Brain microvascular endothelial cell (primary cell): ENCODE results near the gene MED16.

Experiments used
- DNase-seq: peaks from one replicate; pipeline ENCODE4 v3.0.0-alpha.2; 2020
- H3K27ac ChIP-seq: fragments of 250-450 bp; sonication (Bioruptor Pico); 2 replicates; pipeline ENCODE4 v1.5.1; 2020; ENCODE audit warnings: mild to moderate bottlenecking, moderate library complexity
- H3K27me3 ChIP-seq: fragments of 250-450 bp; sonication (Bioruptor Pico); replicated peaks from 2 replicates; pipeline ENCODE4 v1.5.1; 2020; ENCODE audit warnings: mild to moderate bottlenecking
- H3K36me3 ChIP-seq: fragments of 250-450 bp; sonication (Bioruptor Pico); replicated peaks from 2 replicates; pipeline ENCODE4 v1.5.1; 2020; ENCODE audit warnings: mild to moderate bottlenecking
- H3K4me3 ChIP-seq: 2 replicates; pipeline ENCODE4 v1.5.1; 2011; ENCODE audit warnings: low read depth, mild to moderate bottlenecking, control low read depth, low read length, moderate library complexity
- CTCF ChIP-seq: IDR thresholded peaks from 2 replicates; pipeline ENCODE4 v1.5.1; 2011; ENCODE audit warnings: low read depth, mild to moderate bottlenecking, moderate library complexity, low read length, control low read depth, inconsistent platforms; ENCODE audit errors: missing control alignments
- in situ Hi-C: cut with HindIII; loops from 2 replicates; pipeline ENCODE4 v1.10.0; 2017; ENCODE audit warnings: low sequenced_read_pairs, low pct_ligation_motif_present

The MED16 gene

DNA sequence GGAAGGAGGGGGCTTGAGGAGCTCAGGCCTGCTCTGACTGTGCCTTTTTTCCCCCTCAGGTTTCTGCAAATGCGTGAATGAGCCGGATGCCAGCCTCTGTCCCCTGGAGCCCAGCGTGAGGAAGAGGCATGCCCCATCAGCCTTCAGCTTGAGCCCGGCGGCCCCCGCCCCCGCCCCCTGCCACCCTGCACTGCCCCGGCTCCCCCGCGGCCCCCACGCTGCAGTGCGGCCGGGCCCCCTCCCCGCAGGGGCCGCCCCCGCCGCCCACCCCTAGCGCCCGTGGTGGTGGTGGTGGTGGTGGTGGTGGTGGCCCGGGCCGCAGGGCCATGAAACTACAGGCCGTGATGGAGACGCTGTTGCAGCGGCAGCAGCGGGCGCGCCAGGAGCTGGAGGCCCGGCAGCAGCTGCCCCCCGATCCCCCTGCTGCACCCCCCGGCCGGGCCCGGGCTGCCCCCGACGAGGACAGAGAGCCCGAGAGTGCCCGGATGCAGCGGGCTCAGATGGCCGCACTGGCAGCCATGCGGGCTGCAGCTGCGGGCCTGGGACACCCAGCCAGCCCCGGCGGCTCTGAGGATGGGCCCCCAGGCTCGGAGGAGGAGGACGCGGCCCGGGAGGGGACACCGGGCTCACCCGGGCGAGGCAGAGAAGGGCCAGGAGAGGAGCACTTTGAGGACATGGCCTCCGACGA lies 36.4 kb upstream of the MED16 start:
- TF ChIP-seq CTCF, result no peak
- Histone ChIP-seq H3K36me3 (peaks cover 9% of the 10 kb centered on the region), H3K27ac (no peak overlapping the region), H3K27me3 (no peaks in the 10 kb centered on the region), H3K4me3 (no peak overlapping the region)
- in situ Hi-C loops, result no loop called here
- DNase-seq, result no peak

- Histone ChIP-seq H3K36me3 (peaks cover 9% of the 10 kb centered on the region), H3K27ac (no peak overlapping the region), H3K4me3 (no peak overlapping the region), H3K27me3 (no peaks in the 10 kb centered on the region)
- DNase-seq, result no peak
- in situ Hi-C loops, result no loop called here
- TF ChIP-seq CTCF, result no peak
Measured at GRCh38 chr19:928471-929202, 35.6 kb upstream of the MED16 start.

DNA sequence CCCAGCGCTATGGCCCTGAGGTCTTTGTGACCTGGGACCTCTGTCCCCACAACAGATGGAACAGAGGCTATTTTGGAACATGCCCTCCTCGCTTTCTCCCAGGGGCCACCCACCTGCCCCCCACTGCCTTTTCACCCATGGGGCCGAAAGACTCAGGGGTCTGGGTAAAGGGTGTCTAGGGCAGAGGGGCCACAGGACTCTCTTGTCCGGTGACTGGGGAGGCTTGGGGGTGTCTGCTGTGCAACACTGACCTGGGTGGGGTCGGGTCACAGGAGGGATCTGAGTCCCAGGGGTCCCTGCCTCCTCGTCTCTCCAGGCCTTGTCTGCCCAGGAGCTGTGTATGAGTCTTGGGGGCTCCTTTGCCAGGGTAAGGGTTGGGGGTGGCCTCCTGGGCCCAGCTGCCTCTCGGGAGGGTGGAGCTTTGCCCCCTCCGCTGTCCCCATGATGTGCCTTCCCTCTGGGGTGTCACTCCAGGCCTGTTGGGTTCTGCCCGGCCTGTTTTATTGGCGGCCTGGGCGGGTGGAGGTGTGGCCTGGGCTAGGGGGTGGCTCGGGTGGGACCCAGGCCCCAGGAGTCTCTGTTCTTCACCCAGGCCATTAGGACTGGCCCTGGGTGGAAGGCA lies 34.9 kb upstream of the MED16 start:
- no peak for DNase-seq
- H3K27me3 ChIP-seq, result no peaks in the 10 kb centered on the region
- H3K36me3 ChIP-seq, result peaks cover 9% of the 10 kb centered on the region
- in situ Hi-C loops, result no loop called here
- peak overlapping the region; percentile 82 for H3K4me3 ChIP-seq
- no peak overlapping the region for H3K27ac ChIP-seq
- no peak for TF ChIP-seq CTCF

DNA sequence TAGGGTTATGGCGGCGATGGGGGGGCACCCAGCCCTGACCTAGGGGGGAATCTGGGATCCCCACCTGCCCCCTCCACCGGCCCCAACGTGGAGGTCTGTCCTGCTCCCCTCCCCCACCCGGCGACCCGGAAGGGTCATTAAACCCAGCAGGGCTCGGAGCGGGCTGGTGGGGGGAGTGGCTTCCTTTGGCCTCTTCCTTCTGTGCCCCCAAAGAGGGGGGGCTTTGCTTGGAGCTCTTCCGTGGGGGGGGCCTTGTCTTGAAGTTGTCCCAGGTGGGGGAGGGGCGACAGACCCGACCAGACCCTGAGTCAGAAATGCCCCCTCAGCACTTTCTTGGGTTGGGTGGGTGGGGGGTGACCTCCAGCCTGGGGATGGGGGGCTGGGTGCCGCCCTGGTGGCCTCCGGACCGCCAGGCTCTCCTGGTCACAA lies 34.4 kb upstream of the MED16 start:
- H3K27ac ChIP-seq, result no peak overlapping the region
- peak overlapping the region; percentile 82 for H3K4me3 ChIP-seq
- peaks cover 9% of the 10 kb centered on the region for H3K36me3 ChIP-seq
- no peak for TF ChIP-seq CTCF
- no peaks in the 10 kb centered on the region for H3K27me3 ChIP-seq
- DNase-seq, result no peak
- in situ Hi-C loops, result no loop called here

GRCh38 chr19:926589-927350 lies 33.8 kb upstream of the MED16 start:
- TF ChIP-seq CTCF, result no peak
- Histone ChIP-seq H3K27ac (no peak overlapping the region), H3K4me3 (peak overlapping the region; percentile 82), H3K27me3 (no peaks in the 10 kb centered on the region), H3K36me3 (peaks cover 9% of the 10 kb centered on the region)
- DNase-seq, result peak; percentile 28
- in situ Hi-C loops, result no loop called here
